HFF-Myc (cell line): Measurements from ENCODE around the gene PPP1CA.

Experiments used
- DNase-seq: peaks from one replicate; pipeline ENCODE4 v3.0.0-alpha.2; 2011; ENCODE audit warnings: low read depth; ENCODE audit errors: extremely low read depth
- H3K4me3 ChIP-seq: replicated peaks from 2 replicates; pipeline ENCODE4 v1.5.1; 2011; ENCODE audit warnings: low read depth, mild to moderate bottlenecking, control low read depth, low read length
- TF ChIP-seq, protein P1 (sequence below): IDR thresholded peaks from 2 replicates; pipeline ENCODE4 v1.5.1; 2012; ENCODE audit warnings: mild to moderate bottlenecking, low read depth, low read length, control low read depth; ENCODE audit errors: missing control alignments

Gene PPP1CA

DNA sequence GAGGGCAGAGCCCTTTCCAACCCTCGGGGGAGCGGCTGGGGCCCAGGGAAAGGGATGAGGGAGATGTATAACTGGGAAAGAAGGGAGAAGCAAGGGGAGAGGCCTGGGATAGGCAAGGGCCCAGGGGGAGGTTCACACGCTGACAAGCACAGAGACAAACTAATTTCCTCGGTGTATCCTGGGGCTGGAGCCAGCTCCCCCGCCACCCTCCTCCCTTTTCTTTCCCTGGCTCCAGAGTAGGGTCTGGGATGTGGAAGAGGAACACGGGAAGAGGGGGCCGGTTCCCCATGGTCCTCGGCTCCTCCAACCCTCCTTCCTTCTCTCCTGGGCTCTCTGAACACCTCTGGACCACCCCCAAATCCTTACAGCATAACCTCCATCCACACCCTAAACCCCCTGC is 35.1 kb downstream of the PPP1CA start:
- DNase-seq = no peak
- TF ChIP-seq, protein P1, sequence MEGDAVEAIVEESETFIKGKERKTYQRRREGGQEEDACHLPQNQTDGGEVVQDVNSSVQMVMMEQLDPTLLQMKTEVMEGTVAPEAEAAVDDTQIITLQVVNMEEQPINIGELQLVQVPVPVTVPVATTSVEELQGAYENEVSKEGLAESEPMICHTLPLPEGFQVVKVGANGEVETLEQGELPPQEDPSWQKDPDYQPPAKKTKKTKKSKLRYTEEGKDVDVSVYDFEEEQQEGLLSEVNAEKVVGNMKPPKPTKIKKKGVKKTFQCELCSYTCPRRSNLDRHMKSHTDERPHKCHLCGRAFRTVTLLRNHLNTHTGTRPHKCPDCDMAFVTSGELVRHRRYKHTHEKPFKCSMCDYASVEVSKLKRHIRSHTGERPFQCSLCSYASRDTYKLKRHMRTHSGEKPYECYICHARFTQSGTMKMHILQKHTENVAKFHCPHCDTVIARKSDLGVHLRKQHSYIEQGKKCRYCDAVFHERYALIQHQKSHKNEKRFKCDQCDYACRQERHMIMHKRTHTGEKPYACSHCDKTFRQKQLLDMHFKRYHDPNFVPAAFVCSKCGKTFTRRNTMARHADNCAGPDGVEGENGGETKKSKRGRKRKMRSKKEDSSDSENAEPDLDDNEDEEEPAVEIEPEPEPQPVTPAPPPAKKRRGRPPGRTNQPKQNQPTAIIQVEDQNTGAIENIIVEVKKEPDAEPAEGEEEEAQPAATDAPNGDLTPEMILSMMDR = no peak
- H3K4me3 ChIP-seq = no peak overlapping the region

DNA sequence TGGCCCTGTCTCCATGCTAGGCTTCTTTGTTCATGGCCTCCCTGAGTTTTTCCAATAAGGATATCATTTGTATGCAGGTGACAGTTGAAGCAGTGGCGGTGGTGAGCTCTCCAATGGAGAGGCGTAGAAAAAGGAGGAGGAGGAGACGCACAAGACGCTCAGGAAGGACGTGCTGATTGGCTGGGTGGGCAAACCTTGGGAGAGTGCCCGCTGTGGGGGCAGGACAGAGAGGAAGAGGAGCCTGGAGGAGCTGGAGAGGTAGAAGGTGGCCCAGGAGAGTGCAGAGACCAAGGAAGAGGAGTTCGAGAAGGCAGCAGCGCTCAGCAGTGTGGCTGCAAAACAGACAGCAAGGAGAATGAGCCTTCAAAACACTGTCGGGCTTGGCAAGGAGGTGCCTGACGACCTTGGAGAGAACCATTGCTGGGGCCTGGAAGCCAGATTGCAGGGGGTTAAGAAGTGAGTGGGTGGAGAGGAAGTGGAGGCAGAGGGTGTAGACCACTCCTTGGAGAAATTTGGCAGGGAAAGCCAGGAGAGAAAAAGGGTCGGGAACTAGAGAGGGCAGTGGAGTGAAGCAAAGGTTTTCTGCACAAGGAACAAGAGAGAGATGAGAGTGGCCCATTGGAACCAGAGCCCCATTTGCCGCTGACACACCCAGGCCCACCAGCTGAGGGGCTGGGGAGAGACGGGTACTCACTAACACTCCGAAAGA is 35.8 kb downstream of the PPP1CA start:
- TF ChIP-seq, protein P1 = no peak
- H3K4me3 ChIP-seq = no peak overlapping the region
- DNase-seq = no peak

DNA sequence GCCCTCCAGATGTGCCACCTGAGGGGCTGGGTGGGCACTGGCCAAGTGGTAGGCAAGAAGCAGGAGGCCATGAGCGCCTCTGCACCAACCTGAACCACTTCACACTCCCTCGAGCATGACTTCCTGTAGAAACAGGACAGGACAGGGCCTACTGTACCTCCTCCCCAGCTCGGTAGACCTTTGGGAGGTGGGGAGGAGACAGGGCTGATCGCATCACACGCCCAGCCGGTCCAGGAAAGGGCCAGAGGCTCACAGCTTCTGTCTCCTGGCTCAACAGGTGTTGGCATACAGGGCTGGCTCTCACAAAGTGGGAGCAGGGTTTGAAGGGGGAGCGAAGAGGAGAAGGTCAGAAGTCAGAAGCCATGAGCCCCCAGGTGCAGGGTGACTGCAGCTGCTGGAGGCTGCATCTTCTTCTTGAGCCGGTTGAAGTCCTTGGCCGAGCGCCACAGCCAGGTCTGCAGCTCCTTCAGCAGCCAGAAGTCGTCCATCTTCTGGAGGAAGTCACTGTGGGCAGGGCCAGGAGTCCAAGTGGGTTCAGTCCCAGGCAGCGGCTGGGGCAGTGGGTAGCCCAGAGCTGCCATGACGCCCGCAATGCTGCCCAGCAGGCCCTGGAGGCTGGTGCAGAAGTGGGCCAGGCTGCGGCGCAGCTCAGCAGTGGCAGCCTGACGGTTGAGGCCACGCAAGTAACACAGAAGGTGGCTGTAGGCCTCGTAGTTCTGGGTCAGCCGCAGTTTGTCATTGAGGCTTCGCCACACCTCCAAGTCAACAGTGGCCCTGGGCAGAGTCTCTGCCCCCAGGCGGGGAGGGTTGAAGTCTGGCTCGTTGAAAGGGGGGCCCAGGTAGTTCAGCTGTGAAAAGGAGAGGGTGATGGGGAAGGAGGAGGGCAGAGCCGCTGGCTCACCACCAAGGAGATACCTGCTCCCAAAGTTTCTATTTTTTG is 36.6 kb downstream of the PPP1CA start:
- DNase-seq = no peak
- no peak overlapping the region for H3K4me3 ChIP-seq
- TF ChIP-seq, protein P1 = no peak

DNA sequence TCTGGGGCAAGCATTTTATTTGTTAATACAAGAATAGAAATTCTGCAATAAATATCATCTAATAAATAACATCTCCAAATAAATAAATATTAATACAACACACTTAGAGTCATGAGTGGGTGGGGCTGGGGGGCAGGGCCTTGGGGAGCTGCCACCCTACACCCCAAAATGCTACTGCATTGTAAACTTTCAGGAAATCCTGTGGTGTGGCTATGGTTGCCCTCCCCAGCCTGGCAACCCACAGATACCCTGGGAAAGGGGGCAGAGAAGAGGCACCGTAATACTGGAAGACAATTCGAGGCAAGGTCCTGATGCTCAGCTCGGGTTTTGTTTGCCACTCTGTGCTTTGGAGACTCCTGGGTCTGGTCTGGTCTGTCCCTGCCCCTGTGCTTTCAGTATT is 37.5 kb downstream of the PPP1CA start:
- no peak for DNase-seq
- no peak overlapping the region for H3K4me3 ChIP-seq
- TF ChIP-seq, protein P1 = no peak

DNA sequence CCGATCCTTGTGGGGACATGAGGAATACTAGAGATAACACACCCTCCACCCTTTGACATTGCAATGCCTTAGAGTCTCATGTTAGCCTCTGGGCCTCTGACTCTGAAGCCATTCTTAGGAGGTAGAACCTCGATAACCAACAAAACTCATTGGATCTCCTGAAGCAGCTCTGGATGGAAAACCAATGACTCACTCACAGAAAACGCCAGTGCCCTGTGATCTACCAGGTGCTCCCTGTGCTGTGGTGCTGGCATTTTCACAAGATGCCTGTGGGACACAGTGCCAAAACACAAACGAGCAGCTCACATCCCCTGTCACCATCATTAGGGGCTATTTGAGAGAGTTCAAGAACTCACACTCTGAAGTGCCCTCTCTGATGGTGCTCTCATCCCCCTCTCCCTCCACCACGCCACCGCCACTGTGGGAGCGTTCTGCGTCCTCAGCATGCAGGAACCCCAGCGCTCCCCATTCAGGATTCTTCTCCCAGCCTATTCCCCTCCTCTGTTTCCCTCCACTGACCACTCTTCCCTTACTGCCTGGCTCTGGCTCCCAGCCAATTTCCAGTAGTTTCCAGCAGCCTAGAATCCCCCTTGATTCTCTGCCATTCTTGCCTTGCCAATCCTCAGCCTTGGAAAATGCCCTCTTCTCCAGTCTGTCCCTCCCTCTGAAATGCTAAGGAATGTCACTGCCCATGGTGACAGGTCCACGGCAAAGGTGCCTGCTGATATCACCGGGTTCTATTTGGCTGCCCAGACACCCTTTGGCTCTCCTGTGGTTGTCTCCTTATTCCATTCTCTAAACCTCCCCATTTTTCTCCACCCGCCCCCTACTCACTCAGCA is 43.6 kb downstream of the PPP1CA start:
- TF ChIP-seq, protein P1 = no peak
- H3K4me3 ChIP-seq = no peak overlapping the region
- no peak for DNase-seq

DNA sequence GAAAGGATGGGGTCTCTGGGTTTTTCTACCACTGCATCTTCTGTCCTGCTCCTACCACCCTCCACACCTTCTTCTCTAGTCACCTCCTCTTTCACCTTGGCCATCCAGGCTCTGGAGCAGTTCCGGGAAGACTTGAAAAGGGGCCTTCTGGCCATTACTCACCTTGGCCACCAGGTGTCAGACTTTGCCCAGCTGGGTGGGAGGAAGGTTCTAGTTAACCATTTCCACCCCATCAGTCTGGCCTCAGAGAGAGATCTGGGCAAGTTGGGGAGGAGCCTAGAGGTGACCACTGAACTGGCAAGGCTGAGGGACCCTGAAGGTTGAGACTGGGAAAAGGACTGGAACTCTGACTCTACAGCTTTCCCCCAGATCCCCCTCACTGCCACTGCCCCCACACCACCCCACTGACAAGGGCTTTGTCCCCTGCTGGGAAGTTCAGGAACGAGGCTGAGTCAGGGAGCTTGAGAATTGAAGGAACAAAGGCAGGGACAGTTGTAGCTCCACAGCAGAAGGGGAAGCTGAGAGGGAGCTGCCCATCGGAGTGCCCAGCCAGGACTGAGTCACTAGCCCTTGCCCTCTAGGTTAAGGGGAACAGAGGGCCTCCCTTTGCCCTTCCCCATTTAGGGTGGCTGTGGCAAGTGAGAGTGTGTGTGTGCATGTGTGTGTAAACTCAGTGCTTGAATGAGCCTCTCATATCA is 44.6 kb downstream of the PPP1CA start:
- DNase-seq = no peak
- TF ChIP-seq, protein P1 = peak; percentile 97
- H3K4me3 ChIP-seq = no peak overlapping the region
